GM12878 (cell line): ENCODE data around the gene RRBP1. TPM values are rescaled to one million over a fixed set of nuclear protein-coding genes. Genes with fewer than 3 reads are reported as not detected.

Experiments
- ATAC-seq: fragments of 200-7000 bp; cut with Tn5 transposase; 3 replicates; pipeline ENCODE4 v1.9.1; 2020; ENCODE audit warnings: mild to moderate bottlenecking, moderate library complexity
- BruUV-seq: library from RNA; stranded (reverse); fragments of 400-500 nt; replicated peaks from 2 replicates; lab custom pipeline; 2021; lab: Mats Ljungman, UMichigan
- CTCF ChIA-PET: fragments of 300-600 bp; sonication (Branson Sonifier 250); formaldehyde crosslinking; extraction: SDS; loops from one replicate; lab custom pipeline; 2021; ENCODE audit warnings: inconsistent platforms; lab: Yijun Ruan, JAX
- POLR2A ChIA-PET: fragments of 350-600 bp; formaldehyde crosslinking; extraction: SDS; loops from one replicate; lab custom pipeline; 2021; ENCODE audit warnings: inconsistent platforms; lab: Charles Lee
- RAD21 ChIA-PET: fragments of 300-600 bp; sonication (Branson Sonifier 250); formaldehyde crosslinking; loops from one replicate; lab custom pipeline; 2023; ENCODE audit warnings: antibody characterized with exemption; ENCODE audit not compliant: unreplicated experiment; lab: Charles Lee
- SMC1A ChIA-PET: fragments of 300-600 bp; sonication (Branson Sonifier 250); formaldehyde crosslinking; loops from one replicate; lab custom pipeline; 2023; ENCODE audit not compliant: unreplicated experiment, uncharacterized antibody; lab: Charles Lee
- DNase-seq: peaks from one replicate; pipeline ENCODE4 v3.0.0-alpha.2; 2011; ENCODE audit warnings: low read depth, low spot score
- FAIRE-seq: peaks from 3 replicates; lab custom pipeline; 2011; peaks lifted over from hg19 to GRCh38; lab: Jason Lieb, UNC
- H2AFZ ChIP-seq: 2 replicates; pipeline ENCODE4 v1.6.0; 2011; ENCODE audit warnings: low read depth, low read length, control low read depth; ENCODE audit not compliant: control insufficient read depth
- H3K27ac ChIP-seq: 2 replicates; pipeline ENCODE4 v1.5.1; 2011; ENCODE audit warnings: control low read depth; ENCODE audit not compliant: control insufficient read depth, insufficient read depth
- H3K27me3 ChIP-seq, 2 experiments: replicated peaks in 1 of 2; 2 replicates each; pipeline versions ENCODE4 v1.6.0 to v1.6.1; 2011; ENCODE audit warnings: low read length in 1 of 2; ENCODE audit not compliant: control insufficient read depth in 2 of 2, insufficient read depth in 2 of 2
- H3K36me3 ChIP-seq, 2 experiments: 2 replicates each; pipeline ENCODE4 v1.5.1; 2011; ENCODE audit warnings: low read length in 1 of 2; ENCODE audit not compliant: control insufficient read depth in 2 of 2, insufficient read depth in 2 of 2
- H3K4me1 ChIP-seq: 2 replicates; pipeline ENCODE4 v1.6.1; 2011; ENCODE audit warnings: mild to moderate bottlenecking, low read length, moderate library complexity, mixed read lengths; ENCODE audit not compliant: control insufficient read depth, insufficient read depth
- H3K4me2 ChIP-seq: 2 replicates; pipeline ENCODE4 v1.6.0; 2011; ENCODE audit warnings: control low read depth; ENCODE audit not compliant: control insufficient read depth, insufficient read depth
- H3K4me3 ChIP-seq: fragments of 200-600 bp; sonication (generic); 2 replicates; pipeline ENCODE4 v1.5.1; 2016
- H3K79me2 ChIP-seq: 2 replicates; pipeline ENCODE4 v1.6.0; 2011; ENCODE audit warnings: low read length; ENCODE audit not compliant: control insufficient read depth, insufficient read depth
- H3K9ac ChIP-seq: 2 replicates; pipeline ENCODE4 v1.8.0; 2011; ENCODE audit warnings: low read length, control low read depth, mixed read lengths; ENCODE audit not compliant: control insufficient read depth, insufficient read depth
- H3K9me3 ChIP-seq: replicated peaks from 3 replicates; pipeline ENCODE4 v1.5.1; 2011; ENCODE audit warnings: mild to moderate bottlenecking, low read length; ENCODE audit not compliant: control insufficient read depth, insufficient read depth
- H4K20me1 ChIP-seq: 2 replicates; pipeline ENCODE4 v1.6.0; 2011; ENCODE audit not compliant: control insufficient read depth, insufficient read depth
- CREM ChIP-seq: IDR thresholded peaks from 2 replicates; pipeline ENCODE4 v1.6.1; 2014; ENCODE audit warnings: antibody characterized with exemption, low read depth
- EP300 ChIP-seq, 2 experiments: fragments of 150-350 bp in 1 of 2; IDR thresholded peaks; 2 replicates each; pipeline ENCODE4 v1.6.1; 2011 to 2012; ENCODE audit warnings: low read depth in 2 of 2, low read length in 2 of 2, borderline replicate concordance in 1 of 2, improper control_type of control experiment in 1 of 2, inconsistent platforms in 1 of 2; ENCODE audit not compliant: control insufficient read depth in 1 of 2
- ESRRA ChIP-seq: IDR thresholded peaks from 2 replicates; pipeline ENCODE4 v1.6.1; 2012; ENCODE audit warnings: mild to moderate bottlenecking, low read length, improper control_type of control experiment
- FOS ChIP-seq: IDR thresholded peaks from 3 replicates; pipeline ENCODE4 v1.6.1; 2011; ENCODE audit warnings: borderline replicate concordance; ENCODE audit not compliant: insufficient read length; ENCODE audit errors: extremely low read depth
- MEF2A ChIP-seq: IDR thresholded peaks from 2 replicates; pipeline ENCODE4 v1.6.1; 2011; ENCODE audit warnings: low read depth, mild to moderate bottlenecking, low read length, moderate library complexity; ENCODE audit not compliant: insufficient read depth
- MTA3 ChIP-seq: IDR thresholded peaks from 2 replicates; pipeline ENCODE4 v1.6.1; 2012; ENCODE audit warnings: low read length, inconsistent platforms, borderline replicate concordance
- NR2C2 ChIP-seq: IDR thresholded peaks from 2 replicates; pipeline ENCODE4 v1.6.1; 2011; ENCODE audit warnings: borderline replicate concordance, low read depth; ENCODE audit not compliant: control insufficient read depth, insufficient read length
- PML ChIP-seq: IDR thresholded peaks from 2 replicates; pipeline ENCODE4 v1.6.1; 2012; ENCODE audit warnings: low read length, inconsistent platforms
- RB1 ChIP-seq: fragments of 450-650 bp; formaldehyde crosslinking; IDR thresholded peaks from 2 replicates; pipeline ENCODE4 v1.6.1; 2017; ENCODE audit warnings: mild to moderate bottlenecking, borderline replicate concordance
- SIN3A ChIP-seq: IDR thresholded peaks from 2 replicates; pipeline ENCODE4 v1.6.1; 2012; ENCODE audit warnings: low read depth, low read length, improper control_type of control experiment
- SMC3 ChIP-seq: IDR thresholded peaks from 2 replicates; pipeline ENCODE4 v1.6.1; 2011; ENCODE audit warnings: low read length, improper control_type of control experiment, borderline replicate concordance
- SPI1 ChIP-seq: IDR thresholded peaks from 2 replicates; pipeline ENCODE4 v1.6.1; 2011; ENCODE audit warnings: low read depth, mild to moderate bottlenecking, low read length, moderate library complexity, borderline replicate concordance; ENCODE audit not compliant: insufficient read depth
- STAT1 ChIP-seq: fragments of 450-650 bp; conservative IDR thresholded peaks from 2 replicates; pipeline ENCODE4 v1.6.1; 2014; ENCODE audit warnings: antibody characterized with exemption, mild to moderate bottlenecking
- TAF1 ChIP-seq: IDR thresholded peaks from 2 replicates; pipeline ENCODE4 v1.6.1; 2011; ENCODE audit warnings: mild to moderate bottlenecking, low read depth, low read length, borderline replicate concordance
- WGBS: methylation state at CpG from one replicate; pipeline ENCODE4 v1.1.6; 2016; ENCODE audit warnings: low lambda C conversion rate; ENCODE audit not compliant: insufficient replicate concordance, insufficient coverage; ENCODE audit errors: missing lambda C conversion rate; 5-methylcytosine and 5-hydroxymethylcytosine counted together
- in situ Hi-C: fragments of 300-500 bp; cut with MboI; formaldehyde crosslinking; loops from 9 replicates; pipeline ENCODE4 v1.14.3; 2018; ENCODE audit warnings: mixed read lengths
- intact Hi-C: fragments of 100-400 bp; cut with micrococcal nuclease; formaldehyde crosslinking; loops from one replicate; pipeline ENCODE4 v1.14.2; 2022; ENCODE audit not compliant: unreplicated experiment
- polyA plus RNA-seq, 11 experiments: library from polyadenylated mRNA; depleted of rRNA in 4 of 11; unstranded in 6 of 11; stranded (reverse) in 5 of 11; fragments of >200 nt; fragmentation: Nextera tagmentation in 4 of 11; fragmentation: Illumina TruSeq in 1 of 11; extraction: Ambion mirVana in 4 of 11; extraction: Trizol in 1 of 11; gene quantifications; 1 replicate in 1 of 11; 2 replicates in 10 of 11; pipeline versions ENCODE4 v1.2.1 to v1.2.3, GENCODE V29; 2011 to 2016; ENCODE audit warnings: inconsistent platforms in 2 of 11, missing spikeins in 2 of 11, low read depth in 1 of 11
- total RNA-seq, 4 experiments: library from RNA; depleted of rRNA in 3 of 4; stranded (reverse); fragments of >200 nt in 3 of 4; fragmentation: Illumina TruSeq in 1 of 4; extraction: Trizol in 1 of 4; gene quantifications; 2 replicates each; pipeline versions ENCODE4 v1.2.1 to v1.2.3, GENCODE V29; 2013 to 2021
- TF ChIP-seq, protein P1 (sequence below): fragments of 450-650 bp; IDR thresholded peaks from 2 replicates; pipeline ENCODE4 v1.6.1; 2017; ENCODE audit warnings: low read depth, mild to moderate bottlenecking, moderate library complexity
- TF ChIP-seq, protein P2 (sequence below): fragments of 450-650 bp; IDR thresholded peaks from 2 replicates; pipeline ENCODE4 v1.6.1; 2017; ENCODE audit warnings: mild to moderate bottlenecking, moderate library complexity

RRBP1 gene
- total and polyA plus RNA-seq, 10 of the 15 experiments (the other 5 are each of a cell fraction or from before 2014, with no cell fraction given), result 1.2 to 57.4 (median 24.6) TPM

DNA sequence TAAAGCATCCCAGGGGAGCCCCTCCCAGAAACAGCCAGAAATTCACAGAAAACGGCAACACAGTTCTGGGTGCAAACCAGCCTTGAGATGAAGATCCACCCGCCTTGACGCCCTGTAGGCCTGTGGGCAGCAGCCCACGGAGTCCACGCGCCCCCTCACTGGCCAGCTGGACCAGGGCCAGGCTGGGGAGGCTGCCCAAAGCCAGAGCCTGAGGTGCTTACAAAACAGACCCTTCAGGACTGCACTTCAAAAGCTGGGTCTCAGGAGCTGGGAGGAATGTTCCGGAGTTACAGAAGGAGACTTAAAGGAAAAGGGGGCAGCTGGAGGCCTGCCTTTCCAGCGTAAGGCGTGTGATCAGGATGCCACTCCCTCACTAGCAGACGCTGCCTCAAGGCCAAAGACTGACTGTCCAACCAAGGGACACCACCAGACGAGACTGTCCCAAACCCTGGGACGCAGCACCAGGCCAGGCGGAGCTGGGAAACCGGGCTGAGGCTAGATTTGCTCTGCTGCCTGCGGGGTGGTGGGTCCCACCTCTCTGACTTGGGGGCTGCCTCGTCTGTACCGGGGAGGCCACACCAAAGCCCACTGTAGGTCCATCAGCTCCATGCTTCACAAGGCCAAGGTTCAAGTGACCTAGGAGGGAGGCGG is 48.1 kb downstream of the RRBP1 start:
- ChIA-PET CTCF (no interaction called here), POLR2A (no interaction called here), SMC1A (no interaction called here), RAD21 (no interaction called here)
- Histone ChIP-seq H3K4me2 (no peak overlapping the region), H3K9me3 (no peaks in the 10 kb centered on the region), H3K4me3 (no peak overlapping the region), H3K36me3 (peaks cover 18 to 23% of the 10 kb centered on the region in 2 experiments), H3K27me3 (no peaks in the 10 kb centered on the region), H3K4me1 (no peaks in the 10 kb centered on the region), H4K20me1 (no peaks in the 10 kb centered on the region), H3K27ac (no peak overlapping the region), H3K9ac (no peak overlapping the region), H3K79me2 (no peaks in the 10 kb centered on the region), H2AFZ (no peak overlapping the region)
- intact Hi-C loops, result no loop called here
- ATAC-seq, result no peak
- in situ Hi-C loops, result no loop called here
- BruUV-seq, result no TSS peak
- no peak for FAIRE-seq
- TF ChIP-seq SPI1 (no peak), TAF1 (no peak), STAT1 (no peak), ESRRA (no peak), MTA3 (no peak), FOS (no peak), PML (no peak), NR2C2 (no peak), SIN3A (no peak), SMC3 (no peak), CREM (no peak), MEF2A (no peak), RB1 (no peak), EP300 (IDR thresholded peaks at IDR 0.05; ENCODE audit: borderline replicate concordance in 1 of 2, control insufficient read depth in 1 of 2, low read depth in 2 of 2, low read length in 2 of 2) (no peak)
- TF ChIP-seq, protein P1, sequence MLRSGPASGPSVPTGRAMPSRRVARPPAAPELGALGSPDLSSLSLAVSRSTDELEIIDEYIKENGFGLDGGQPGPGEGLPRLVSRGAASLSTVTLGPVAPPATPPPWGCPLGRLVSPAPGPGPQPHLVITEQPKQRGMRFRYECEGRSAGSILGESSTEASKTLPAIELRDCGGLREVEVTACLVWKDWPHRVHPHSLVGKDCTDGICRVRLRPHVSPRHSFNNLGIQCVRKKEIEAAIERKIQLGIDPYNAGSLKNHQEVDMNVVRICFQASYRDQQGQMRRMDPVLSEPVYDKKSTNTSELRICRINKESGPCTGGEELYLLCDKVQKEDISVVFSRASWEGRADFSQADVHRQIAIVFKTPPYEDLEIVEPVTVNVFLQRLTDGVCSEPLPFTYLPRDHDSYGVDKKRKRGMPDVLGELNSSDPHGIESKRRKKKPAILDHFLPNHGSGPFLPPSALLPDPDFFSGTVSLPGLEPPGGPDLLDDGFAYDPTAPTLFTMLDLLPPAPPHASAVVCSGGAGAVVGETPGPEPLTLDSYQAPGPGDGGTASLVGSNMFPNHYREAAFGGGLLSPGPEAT, result no peak
- TF ChIP-seq, protein P2, sequence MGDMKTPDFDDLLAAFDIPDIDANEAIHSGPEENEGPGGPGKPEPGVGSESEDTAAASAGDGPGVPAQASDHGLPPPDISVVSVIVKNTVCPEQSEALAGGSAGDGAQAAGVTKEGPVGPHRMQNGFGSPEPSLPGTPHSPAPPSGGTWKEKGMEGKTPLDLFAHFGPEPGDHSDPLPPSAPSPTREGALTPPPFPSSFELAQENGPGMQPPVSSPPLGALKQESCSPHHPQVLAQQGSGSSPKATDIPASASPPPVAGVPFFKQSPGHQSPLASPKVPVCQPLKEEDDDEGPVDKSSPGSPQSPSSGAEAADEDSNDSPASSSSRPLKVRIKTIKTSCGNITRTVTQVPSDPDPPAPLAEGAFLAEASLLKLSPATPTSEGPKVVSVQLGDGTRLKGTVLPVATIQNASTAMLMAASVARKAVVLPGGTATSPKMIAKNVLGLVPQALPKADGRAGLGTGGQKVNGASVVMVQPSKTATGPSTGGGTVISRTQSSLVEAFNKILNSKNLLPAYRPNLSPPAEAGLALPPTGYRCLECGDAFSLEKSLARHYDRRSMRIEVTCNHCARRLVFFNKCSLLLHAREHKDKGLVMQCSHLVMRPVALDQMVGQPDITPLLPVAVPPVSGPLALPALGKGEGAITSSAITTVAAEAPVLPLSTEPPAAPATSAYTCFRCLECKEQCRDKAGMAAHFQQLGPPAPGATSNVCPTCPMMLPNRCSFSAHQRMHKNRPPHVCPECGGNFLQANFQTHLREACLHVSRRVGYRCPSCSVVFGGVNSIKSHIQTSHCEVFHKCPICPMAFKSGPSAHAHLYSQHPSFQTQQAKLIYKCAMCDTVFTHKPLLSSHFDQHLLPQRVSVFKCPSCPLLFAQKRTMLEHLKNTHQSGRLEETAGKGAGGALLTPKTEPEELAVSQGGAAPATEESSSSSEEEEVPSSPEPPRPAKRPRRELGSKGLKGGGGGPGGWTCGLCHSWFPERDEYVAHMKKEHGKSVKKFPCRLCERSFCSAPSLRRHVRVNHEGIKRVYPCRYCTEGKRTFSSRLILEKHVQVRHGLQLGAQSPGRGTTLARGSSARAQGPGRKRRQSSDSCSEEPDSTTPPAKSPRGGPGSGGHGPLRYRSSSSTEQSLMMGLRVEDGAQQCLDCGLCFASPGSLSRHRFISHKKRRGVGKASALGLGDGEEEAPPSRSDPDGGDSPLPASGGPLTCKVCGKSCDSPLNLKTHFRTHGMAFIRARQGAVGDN, result no peak
- 92% methylated on average over 18 of the region's 18 CpGs for WGBS
- no peak for DNase-seq
